Panc1 (cell line): Measurements from ENCODE around the gene PLB1.

Experiments used
- POLR2AphosphoS5 ChIP-seq: IDR thresholded peaks from 2 replicates; pipeline ENCODE4 v1.6.1; 2012; ENCODE audit warnings: mild to moderate bottlenecking, low read depth, low read length, moderate library complexity
- TCF7L2 ChIP-seq: IDR thresholded peaks from 2 replicates; pipeline ENCODE4 v1.6.1; 2011; ENCODE audit warnings: mild to moderate bottlenecking, low read depth, low read length, inconsistent platforms
- TF ChIP-seq, protein P1 (sequence below): fragments of 450-650 bp; IDR thresholded peaks from 2 replicates; pipeline ENCODE4 v1.5.1; 2017; ENCODE audit warnings: mild to moderate bottlenecking
- TF ChIP-seq, protein P2 (sequence below), 2 experiments: IDR thresholded peaks; 2 replicates each; pipeline ENCODE4 v1.6.1; 2011 to 2012; ENCODE audit warnings: low read depth in 2 of 2, control low read depth in 1 of 2, low read length in 1 of 2, mild to moderate bottlenecking in 1 of 2, moderate library complexity in 1 of 2; ENCODE audit not compliant: insufficient read depth in 1 of 2

DNA sequence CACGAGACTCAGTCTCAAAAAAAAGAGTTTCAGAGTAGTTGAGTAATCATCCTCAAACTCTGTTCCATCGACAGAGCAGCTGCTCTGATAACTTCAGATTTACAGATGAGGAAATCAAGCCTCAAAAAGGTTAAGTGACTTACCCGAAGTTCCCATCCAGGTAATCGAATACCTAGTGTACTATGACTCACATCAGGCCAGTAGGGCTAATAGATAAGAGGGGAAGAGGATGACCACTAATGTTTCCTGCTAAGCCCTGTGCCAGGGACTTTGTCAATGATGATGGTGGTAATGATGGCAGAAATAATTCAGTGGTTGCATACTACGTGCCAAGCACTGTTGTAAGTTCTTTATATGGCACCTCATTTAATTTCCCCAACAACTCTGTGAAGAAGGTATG is 80.9 kb downstream of the PLB1 start:
- no peak for TF ChIP-seq POLR2AphosphoS5
- TF ChIP-seq, protein P1, sequence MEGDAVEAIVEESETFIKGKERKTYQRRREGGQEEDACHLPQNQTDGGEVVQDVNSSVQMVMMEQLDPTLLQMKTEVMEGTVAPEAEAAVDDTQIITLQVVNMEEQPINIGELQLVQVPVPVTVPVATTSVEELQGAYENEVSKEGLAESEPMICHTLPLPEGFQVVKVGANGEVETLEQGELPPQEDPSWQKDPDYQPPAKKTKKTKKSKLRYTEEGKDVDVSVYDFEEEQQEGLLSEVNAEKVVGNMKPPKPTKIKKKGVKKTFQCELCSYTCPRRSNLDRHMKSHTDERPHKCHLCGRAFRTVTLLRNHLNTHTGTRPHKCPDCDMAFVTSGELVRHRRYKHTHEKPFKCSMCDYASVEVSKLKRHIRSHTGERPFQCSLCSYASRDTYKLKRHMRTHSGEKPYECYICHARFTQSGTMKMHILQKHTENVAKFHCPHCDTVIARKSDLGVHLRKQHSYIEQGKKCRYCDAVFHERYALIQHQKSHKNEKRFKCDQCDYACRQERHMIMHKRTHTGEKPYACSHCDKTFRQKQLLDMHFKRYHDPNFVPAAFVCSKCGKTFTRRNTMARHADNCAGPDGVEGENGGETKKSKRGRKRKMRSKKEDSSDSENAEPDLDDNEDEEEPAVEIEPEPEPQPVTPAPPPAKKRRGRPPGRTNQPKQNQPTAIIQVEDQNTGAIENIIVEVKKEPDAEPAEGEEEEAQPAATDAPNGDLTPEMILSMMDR: no peak
- TF ChIP-seq, protein P2, sequence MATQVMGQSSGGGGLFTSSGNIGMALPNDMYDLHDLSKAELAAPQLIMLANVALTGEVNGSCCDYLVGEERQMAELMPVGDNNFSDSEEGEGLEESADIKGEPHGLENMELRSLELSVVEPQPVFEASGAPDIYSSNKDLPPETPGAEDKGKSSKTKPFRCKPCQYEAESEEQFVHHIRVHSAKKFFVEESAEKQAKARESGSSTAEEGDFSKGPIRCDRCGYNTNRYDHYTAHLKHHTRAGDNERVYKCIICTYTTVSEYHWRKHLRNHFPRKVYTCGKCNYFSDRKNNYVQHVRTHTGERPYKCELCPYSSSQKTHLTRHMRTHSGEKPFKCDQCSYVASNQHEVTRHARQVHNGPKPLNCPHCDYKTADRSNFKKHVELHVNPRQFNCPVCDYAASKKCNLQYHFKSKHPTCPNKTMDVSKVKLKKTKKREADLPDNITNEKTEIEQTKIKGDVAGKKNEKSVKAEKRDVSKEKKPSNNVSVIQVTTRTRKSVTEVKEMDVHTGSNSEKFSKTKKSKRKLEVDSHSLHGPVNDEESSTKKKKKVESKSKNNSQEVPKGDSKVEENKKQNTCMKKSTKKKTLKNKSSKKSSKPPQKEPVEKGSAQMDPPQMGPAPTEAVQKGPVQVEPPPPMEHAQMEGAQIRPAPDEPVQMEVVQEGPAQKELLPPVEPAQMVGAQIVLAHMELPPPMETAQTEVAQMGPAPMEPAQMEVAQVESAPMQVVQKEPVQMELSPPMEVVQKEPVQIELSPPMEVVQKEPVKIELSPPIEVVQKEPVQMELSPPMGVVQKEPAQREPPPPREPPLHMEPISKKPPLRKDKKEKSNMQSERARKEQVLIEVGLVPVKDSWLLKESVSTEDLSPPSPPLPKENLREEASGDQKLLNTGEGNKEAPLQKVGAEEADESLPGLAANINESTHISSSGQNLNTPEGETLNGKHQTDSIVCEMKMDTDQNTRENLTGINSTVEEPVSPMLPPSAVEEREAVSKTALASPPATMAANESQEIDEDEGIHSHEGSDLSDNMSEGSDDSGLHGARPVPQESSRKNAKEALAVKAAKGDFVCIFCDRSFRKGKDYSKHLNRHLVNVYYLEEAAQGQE (IDR thresholded peaks at IDR 0.05; ENCODE audit: insufficient read depth in 1 of 2, low read depth in 2 of 2, low read length in 1 of 2): no peak
- TF ChIP-seq TCF7L2: no peak
